Umbilical cord (tissue), 2 donors: ENCODE data around the gene PIAS2. TPM values are rescaled to one million over a fixed set of nuclear protein-coding genes. Genes with fewer than 3 reads are reported as not detected.
A peak's percentile ranks its signal among the peaks of the same experiment; 100 is the strongest.

Source experiments
- DNase-seq: peaks from one replicate; pipeline ENCODE4 v3.0.0-alpha.2; 2015; ENCODE audit warnings: low spot score
- total RNA-seq: library from RNA; depleted of rRNA; stranded (reverse); fragments of >200 nt; gene quantifications from one replicate; pipeline ENCODE4 v1.2.3, GENCODE V29; 2014; ENCODE audit warnings: low replicate concordance; ENCODE audit not compliant: insufficient read depth

PIAS2 gene
- total RNA-seq, 1 donor from 2014 or later, result 43.6 TPM

- no peak for DNase-seq
Measured at GRCh38 chr18:46764586-46764985, 152.7 kb downstream of the PIAS2 start.

DNA sequence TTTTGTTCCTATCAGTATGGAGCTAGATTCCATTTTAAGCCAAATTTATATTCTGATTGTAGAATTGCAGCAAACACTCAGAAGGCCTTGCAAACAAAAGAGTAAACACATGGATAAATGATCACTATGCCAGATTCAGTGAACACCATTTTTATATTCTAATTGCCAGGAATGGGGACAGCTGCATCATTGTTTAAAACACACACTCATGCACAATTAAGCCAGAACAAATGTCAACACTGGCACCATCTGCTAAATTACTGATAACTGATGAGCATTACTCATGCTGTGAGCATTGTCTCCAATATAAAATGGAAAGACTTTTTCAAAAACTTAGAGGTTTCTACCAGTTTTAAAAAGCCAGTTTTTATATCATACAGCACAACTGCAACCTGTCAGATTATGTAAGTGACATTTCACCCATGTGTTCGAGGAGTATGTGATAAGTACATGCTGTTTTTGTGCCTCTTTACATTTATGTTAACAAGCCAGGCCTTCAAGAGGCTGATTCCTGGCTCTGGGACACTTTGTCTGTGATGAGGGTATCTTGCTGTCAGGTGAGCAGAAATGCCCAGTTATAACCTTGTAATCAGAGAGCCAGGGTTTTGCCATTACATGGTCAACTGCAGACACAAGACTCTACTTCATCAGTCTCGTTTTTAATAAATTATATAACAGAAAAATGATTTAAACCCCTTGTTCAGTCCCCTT, 156.1 kb downstream of the PIAS2 start:
- DNase-seq, result no peak

DNA sequence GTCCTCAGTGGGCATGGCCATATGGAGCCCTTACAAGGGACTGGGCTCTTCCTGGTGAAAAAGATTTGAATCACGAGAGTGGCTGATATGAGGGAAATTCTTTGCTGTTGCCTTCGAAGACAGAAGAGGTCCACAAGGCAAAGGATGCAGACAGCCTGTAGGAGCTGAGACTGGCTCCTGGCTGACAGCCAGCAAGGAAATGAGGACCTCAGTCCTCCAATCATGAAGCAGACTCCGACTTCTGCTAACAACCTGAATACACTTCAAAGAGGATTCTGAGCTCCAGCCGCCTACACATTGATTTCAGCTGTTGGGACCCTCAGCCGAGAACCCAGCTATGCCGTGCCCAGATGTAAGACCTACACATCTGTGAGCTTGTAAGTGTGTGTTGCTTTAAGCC, 157.4 kb downstream of the PIAS2 start:
- no peak for DNase-seq

DNA sequence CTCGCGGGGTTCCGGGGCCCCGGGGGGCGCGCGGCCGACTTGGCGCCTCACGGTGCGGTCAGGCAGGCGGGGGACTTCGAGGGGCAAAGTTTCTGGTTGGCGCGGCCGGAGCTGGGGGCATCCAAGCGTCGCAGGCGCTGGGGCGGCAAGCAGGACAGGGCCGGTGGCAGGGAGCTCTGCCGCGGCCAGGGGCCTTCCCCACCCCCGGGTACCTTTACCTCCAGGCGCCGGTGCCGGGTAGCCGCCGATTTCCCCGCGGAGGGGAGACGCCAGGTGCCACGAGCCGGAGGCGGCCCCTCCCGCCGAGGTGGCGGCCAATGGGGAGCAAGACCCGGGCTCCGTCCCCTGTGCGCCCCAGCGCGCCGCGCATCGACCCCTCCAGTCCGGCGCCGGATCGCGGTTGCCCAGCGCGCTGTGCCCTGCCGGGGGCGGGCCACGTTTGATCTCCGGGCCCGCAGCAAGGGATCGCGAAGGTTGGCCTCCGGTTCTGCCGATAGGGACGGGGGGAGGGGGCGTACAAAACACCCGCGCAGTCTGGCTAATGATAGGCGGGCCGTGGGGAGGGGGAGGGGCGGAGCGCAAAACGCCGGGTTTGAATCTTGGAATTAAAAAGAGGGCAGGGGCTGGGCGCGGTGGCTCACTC, 160.6 kb downstream of the PIAS2 start, which contains the start of gene ST8SIA5:
Gene ST8SIA5, minus strand, starts transcription at position 495 of the 643 bp plus-strand sequence. CDS start 545 bp downstream, outside the sequence.
- no peak for DNase-seq

- no peak for DNase-seq
Measured at GRCh38 chr18:46756025-46756558, 161.2 kb downstream of the PIAS2 start.

- peak; percentile 34 for DNase-seq
Measured at GRCh38 chr18:46755315-46756024, 161.8 kb downstream of the PIAS2 start.

DNA sequence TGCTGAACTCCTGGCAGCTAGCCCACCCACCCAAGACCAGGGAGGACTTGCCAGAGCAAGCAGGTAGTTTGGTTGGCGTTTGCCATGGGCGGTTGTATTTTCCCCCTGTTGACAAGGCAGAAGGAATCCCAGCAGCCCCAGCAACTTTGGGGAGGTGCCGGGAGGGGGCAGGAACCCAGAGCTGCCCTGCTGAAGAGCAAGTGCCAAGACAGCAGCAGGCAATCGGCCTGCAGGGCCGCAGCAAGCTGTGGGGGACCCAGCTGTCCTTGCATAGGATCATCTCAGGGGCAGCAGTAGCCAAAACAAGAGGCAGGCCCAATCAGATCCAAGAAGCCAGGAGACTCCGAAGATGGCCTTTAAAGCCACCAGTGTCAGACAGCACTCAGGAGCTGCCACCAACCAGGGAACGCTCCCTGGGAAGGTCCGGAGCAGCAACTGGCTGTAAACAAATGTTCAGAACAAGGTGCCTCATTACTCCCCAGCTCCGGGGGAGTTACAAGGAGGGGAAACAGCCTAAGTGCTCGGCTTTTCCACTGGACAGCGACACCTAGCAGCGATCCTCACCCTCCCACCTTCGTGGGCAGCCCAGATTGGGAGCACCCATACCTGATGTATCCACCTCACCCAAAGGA, 162.5 kb downstream of the PIAS2 start:
- DNase-seq, result no peak

DNA sequence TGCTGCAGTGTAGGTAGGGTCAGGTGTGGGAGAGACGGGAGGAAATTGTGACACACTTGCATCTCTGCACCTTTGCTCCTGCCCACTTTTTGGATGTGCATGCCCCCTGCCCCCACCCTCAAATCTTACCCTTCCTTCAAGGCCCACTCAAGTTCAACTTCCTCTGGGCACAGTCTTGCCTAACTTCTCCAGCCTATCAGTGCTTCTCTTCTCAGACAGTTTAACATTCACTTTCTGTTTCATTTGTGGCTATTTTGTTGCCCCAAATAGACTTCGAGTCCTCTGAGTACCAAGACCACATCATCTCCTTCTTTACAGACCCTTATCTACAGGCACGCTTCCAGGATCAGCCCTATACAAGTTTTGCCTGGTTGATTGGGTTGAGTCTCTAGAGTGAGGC, 163.1 kb downstream of the PIAS2 start:
- DNase-seq, result no peak

Other genes starting within 250 kb of the PIAS2 start
- gene ST8SIA5, start 160.5 kb downstream of the PIAS2 start, total RNA-seq, result 3.6 TPM
- gene KATNAL2, start 95 bp upstream of the PIAS2 start, total RNA-seq, result 2.9 TPM
- 1.9 TPM for gene ELOA2, start 118.1 kb upstream of the PIAS2 start, total RNA-seq
- 10.4 TPM for gene HDHD2, start 233.0 kb upstream of the PIAS2 start, total RNA-seq